Endothelial cell (in vitro differentiated cells): ENCODE measurements around the gene NPTX2. TPM values are rescaled to one million over a fixed set of nuclear protein-coding genes. Genes with fewer than 3 reads are reported as not detected.

Experiments used
- DNase-seq: peaks from one replicate; pipeline ENCODE4 v3.0.0; 2021; ENCODE audit warnings: low spot score
- H3K27ac Mint-ChIP-seq: one replicate; pipeline ENCODE4 v1.8.0; 2021; ENCODE audit warnings: mixed read lengths, inconsistent platforms; ENCODE audit not compliant: unreplicated experiment
- H3K27me3 Mint-ChIP-seq: one replicate; pipeline ENCODE4 v1.8.0; 2021; ENCODE audit warnings: mild to moderate bottlenecking, moderate library complexity, mixed read lengths, inconsistent platforms; ENCODE audit not compliant: unreplicated experiment
- H3K36me3 Mint-ChIP-seq: one replicate; pipeline ENCODE4 v1.8.0; 2021; ENCODE audit warnings: mild to moderate bottlenecking, low read depth, mixed read lengths, inconsistent platforms; ENCODE audit not compliant: unreplicated experiment
- H3K4me1 Mint-ChIP-seq: one replicate; pipeline ENCODE4 v1.8.0; 2021; ENCODE audit warnings: mild to moderate bottlenecking, mixed read lengths, inconsistent platforms; ENCODE audit not compliant: unreplicated experiment
- H3K4me3 Mint-ChIP-seq: one replicate; pipeline ENCODE4 v1.8.0; 2021; ENCODE audit warnings: mild to moderate bottlenecking, mixed read lengths, inconsistent platforms; ENCODE audit not compliant: unreplicated experiment
- H3K9me3 Mint-ChIP-seq: one replicate; pipeline ENCODE4 v1.8.0; 2021; ENCODE audit warnings: mixed read lengths, inconsistent platforms; ENCODE audit not compliant: unreplicated experiment
- CTCF ChIP-seq: fragments of 200-600 bp; sonication (generic); IDR thresholded peaks from one replicate; pipeline ENCODE4 v1.5.0; 2021; ENCODE audit warnings: antibody characterized with exemption; ENCODE audit not compliant: unreplicated experiment
- total RNA-seq: library from RNA; stranded (reverse); fragmentation: NEBNext Ultra II Directional; extraction: Animal tissue kit (Norgen Biotek cat#: 25700); gene quantifications from one replicate; pipeline ENCODE4 v1.2.1, GENCODE V29; 2021; ENCODE audit not compliant: unreplicated experiment

Gene NPTX2
- total RNA-seq, 1 donor from 2014 or later = 0.44 TPM

GRCh38 chr7:98659756-98660155 lies 42.7 kb downstream of the NPTX2 start:
- no peak for DNase-seq
- Mint-ChIP-seq H3K36me3 (no peaks in the 10 kb centered on the region), H3K27ac (no peak overlapping the region), H3K4me3 (no peak overlapping the region), H3K9me3 (no peaks in the 10 kb centered on the region), H3K4me1 (no peaks in the 10 kb centered on the region), H3K27me3 (peaks cover 6% of the 10 kb centered on the region)
- no peak for TF ChIP-seq CTCF

- Mint-ChIP-seq H3K4me3 (no peak overlapping the region), H3K27ac (no peak overlapping the region)
Observed at GRCh38 chr7:98661607-98662006, 44.5 kb downstream of the NPTX2 start.

GRCh38 chr7:98662289-98662688 lies 45.2 kb downstream of the NPTX2 start:
- TF ChIP-seq CTCF = no peak
- Mint-ChIP-seq H3K27me3 (peaks cover 6% of the 10 kb centered on the region), H3K9me3 (no peaks in the 10 kb centered on the region), H3K4me3 (no peak overlapping the region), H3K4me1 (no peaks in the 10 kb centered on the region), H3K36me3 (no peaks in the 10 kb centered on the region), H3K27ac (no peak overlapping the region)
- DNase-seq = no peak

More at GRCh38 chr7:98661607-98662006, 44.5 kb downstream of the NPTX2 start:
- Mint-ChIP-seq H3K36me3 (no peaks in the 10 kb centered on the region), H3K4me1 (no peaks in the 10 kb centered on the region), H3K9me3 (no peaks in the 10 kb centered on the region), H3K27me3 (peaks cover 6% of the 10 kb centered on the region)
- TF ChIP-seq CTCF = no peak
- no peak for DNase-seq

- no peaks in the 10 kb centered on the region for H3K9me3 Mint-ChIP-seq
- H3K27me3 Mint-ChIP-seq = peaks cover 6% of the 10 kb centered on the region
- no peak overlapping the region for H3K27ac Mint-ChIP-seq
- TF ChIP-seq CTCF = no peak
- H3K4me3 Mint-ChIP-seq = no peak overlapping the region
- H3K4me1 Mint-ChIP-seq = no peaks in the 10 kb centered on the region
- no peaks in the 10 kb centered on the region for H3K36me3 Mint-ChIP-seq
- no peak for DNase-seq
Observed at GRCh38 chr7:98664882-98665281, 47.8 kb downstream of the NPTX2 start.

GRCh38 chr7:98668255-98668654 lies 51.2 kb downstream of the NPTX2 start:
- H3K9me3 Mint-ChIP-seq = no peaks in the 10 kb centered on the region
- DNase-seq = no peak
- H3K27me3 Mint-ChIP-seq = peaks cover 9% of the 10 kb centered on the region
- no peak overlapping the region for H3K4me3 Mint-ChIP-seq
- no peaks in the 10 kb centered on the region for H3K4me1 Mint-ChIP-seq
- no peaks in the 10 kb centered on the region for H3K36me3 Mint-ChIP-seq
- no peak for TF ChIP-seq CTCF
- H3K27ac Mint-ChIP-seq = no peak overlapping the region
